ENCODE measurements around the gene ADCY5.

DNA sequence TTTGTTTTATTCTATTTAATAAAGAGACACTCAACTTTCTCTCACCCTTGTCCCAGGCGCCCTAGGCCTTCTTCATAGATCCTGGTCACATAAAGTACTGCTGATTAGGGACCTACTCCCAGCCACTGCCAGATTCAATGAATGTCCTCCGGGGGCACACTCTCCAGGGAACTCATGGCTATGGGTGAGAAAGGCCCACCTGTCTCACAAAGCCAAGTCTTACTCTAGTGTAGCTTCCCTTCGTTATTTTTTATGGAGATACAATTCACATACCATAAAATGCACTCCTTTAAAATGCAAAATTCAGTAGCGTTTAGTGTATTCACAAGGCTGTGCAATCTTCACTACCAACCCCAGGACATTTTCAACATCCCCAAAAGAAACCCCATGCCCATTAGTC, 87.8 kb downstream of the ADCY5 start:
- no peak for TF ChIP-seq POLR2A (IDR thresholded peaks at IDR 0.05)
- TF ChIP-seq, protein P1, sequence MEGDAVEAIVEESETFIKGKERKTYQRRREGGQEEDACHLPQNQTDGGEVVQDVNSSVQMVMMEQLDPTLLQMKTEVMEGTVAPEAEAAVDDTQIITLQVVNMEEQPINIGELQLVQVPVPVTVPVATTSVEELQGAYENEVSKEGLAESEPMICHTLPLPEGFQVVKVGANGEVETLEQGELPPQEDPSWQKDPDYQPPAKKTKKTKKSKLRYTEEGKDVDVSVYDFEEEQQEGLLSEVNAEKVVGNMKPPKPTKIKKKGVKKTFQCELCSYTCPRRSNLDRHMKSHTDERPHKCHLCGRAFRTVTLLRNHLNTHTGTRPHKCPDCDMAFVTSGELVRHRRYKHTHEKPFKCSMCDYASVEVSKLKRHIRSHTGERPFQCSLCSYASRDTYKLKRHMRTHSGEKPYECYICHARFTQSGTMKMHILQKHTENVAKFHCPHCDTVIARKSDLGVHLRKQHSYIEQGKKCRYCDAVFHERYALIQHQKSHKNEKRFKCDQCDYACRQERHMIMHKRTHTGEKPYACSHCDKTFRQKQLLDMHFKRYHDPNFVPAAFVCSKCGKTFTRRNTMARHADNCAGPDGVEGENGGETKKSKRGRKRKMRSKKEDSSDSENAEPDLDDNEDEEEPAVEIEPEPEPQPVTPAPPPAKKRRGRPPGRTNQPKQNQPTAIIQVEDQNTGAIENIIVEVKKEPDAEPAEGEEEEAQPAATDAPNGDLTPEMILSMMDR (IDR thresholded peaks at IDR 0.05), result no peak

Measured in lower leg skin (tissue), 3 donors.